Measurements from ENCODE around the gene KCTD17. TPM values are rescaled to one million over a fixed set of nuclear protein-coding genes. Genes with fewer than 3 reads are reported as not detected.

Gene KCTD17
- total RNA-seq, 2 donors from 2014 or later: 30.5 to 43.8 TPM

DNA sequence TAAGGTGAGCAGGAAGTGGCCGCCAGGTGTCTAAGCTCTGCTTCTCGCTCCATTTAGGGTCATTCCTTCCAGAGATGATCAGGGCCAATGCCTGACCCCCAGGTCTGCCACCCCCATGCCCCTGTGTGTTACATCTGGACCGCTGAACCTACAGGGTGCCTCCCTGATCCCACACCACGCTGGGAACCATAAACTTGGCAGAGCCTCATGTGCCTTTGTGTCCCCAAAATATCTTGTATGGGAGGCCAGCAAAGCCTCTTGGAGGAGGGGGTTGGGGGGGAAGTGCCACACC lies 36.0 kb upstream of the KCTD17 start:
- Mint-ChIP-seq H3K9me3 (no peaks in the 10 kb centered on the region), H3K36me3 (no peaks in the 10 kb centered on the region), H3K27ac (no peak overlapping the region), H3K27me3 (no peaks in the 10 kb centered on the region), H3K4me1 (ENCODE audit: low read depth in 2 of 2) (peaks cover 0 to 3% of the 10 kb centered on the region in 2 donors), H3K4me3 (no peak overlapping the region)
- peak; percentile 50 for DNase-seq (ENCODE audit: low spot score)
- no peak for ATAC-seq

- H3K27ac Mint-ChIP-seq: no peak overlapping the region
- ATAC-seq: no peak
- no peak overlapping the region for H3K4me3 Mint-ChIP-seq
- H3K9me3 Mint-ChIP-seq: no peaks in the 10 kb centered on the region
- H3K4me1 Mint-ChIP-seq (ENCODE audit: low read depth in 2 of 2): peaks cover 0 to 5% of the 10 kb centered on the region in 2 donors
- DNase-seq (ENCODE audit: low spot score): peak; percentile 35
- no peaks in the 10 kb centered on the region for H3K36me3 Mint-ChIP-seq
- H3K27me3 Mint-ChIP-seq: no peaks in the 10 kb centered on the region
These were observed 35.2 kb upstream of the KCTD17 start for GRCh38 chr22:37016134-37016910.

- ATAC-seq (no peak), DNase-seq (ENCODE audit: low spot score) (no peak)
- no peaks in the 10 kb centered on the region for H3K27me3 Mint-ChIP-seq
- no peak overlapping the region for H3K27ac Mint-ChIP-seq
- H3K4me3 Mint-ChIP-seq: no peak overlapping the region
- H3K9me3 Mint-ChIP-seq: no peaks in the 10 kb centered on the region
- H3K4me1 Mint-ChIP-seq (ENCODE audit: low read depth in 2 of 2): peaks cover 7 to 8% of the 10 kb centered on the region in 2 donors
- no peaks in the 10 kb centered on the region for H3K36me3 Mint-ChIP-seq
These were observed 34.2 kb upstream of the KCTD17 start for GRCh38 chr22:37017356-37017755.

GRCh38 chr22:37018086-37018814 lies 33.3 kb upstream of the KCTD17 start:
- ATAC-seq (no peak), DNase-seq (ENCODE audit: low spot score) (peak; percentile 55)
- H3K27ac Mint-ChIP-seq: peak overlapping the region in 1 of 2 donors; percentile 47
- H3K27me3 Mint-ChIP-seq: no peaks in the 10 kb centered on the region
- H3K4me1 Mint-ChIP-seq (ENCODE audit: low read depth in 2 of 2): peaks cover 8% of the 10 kb centered on the region in 2 donors
- H3K9me3 Mint-ChIP-seq: no peaks in the 10 kb centered on the region
- peak overlapping the region; percentile 83 for H3K4me3 Mint-ChIP-seq
- no peaks in the 10 kb centered on the region for H3K36me3 Mint-ChIP-seq

DNA sequence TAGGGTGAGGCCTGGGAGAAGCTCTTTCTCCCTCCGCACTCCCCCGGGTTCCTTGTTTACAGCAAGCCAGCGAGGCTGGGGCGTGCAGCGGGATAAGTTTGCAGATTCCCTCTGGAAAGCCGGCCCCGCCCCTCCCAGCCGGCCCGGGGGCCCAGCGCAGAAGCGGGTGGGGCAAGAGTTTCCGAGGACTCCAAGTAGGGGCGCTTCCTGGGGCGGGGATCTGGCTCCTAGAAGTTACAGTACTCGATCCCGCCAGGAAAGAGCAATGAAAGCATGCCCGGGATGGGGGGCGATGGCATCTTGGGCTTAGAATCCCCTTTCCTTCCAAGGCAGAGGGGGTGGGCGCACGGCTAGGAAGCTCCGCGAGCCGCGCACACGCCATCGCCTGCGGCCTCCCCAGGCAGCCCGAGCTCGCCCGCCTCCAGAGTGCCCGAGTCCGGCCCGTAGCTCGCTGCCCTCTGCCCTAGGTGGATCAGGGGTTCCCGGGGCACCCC lies 32.7 kb upstream of the KCTD17 start:
- no peak for DNase-seq (ENCODE audit: low spot score)
- peak; percentile 37 to 67 for ATAC-seq

DNA sequence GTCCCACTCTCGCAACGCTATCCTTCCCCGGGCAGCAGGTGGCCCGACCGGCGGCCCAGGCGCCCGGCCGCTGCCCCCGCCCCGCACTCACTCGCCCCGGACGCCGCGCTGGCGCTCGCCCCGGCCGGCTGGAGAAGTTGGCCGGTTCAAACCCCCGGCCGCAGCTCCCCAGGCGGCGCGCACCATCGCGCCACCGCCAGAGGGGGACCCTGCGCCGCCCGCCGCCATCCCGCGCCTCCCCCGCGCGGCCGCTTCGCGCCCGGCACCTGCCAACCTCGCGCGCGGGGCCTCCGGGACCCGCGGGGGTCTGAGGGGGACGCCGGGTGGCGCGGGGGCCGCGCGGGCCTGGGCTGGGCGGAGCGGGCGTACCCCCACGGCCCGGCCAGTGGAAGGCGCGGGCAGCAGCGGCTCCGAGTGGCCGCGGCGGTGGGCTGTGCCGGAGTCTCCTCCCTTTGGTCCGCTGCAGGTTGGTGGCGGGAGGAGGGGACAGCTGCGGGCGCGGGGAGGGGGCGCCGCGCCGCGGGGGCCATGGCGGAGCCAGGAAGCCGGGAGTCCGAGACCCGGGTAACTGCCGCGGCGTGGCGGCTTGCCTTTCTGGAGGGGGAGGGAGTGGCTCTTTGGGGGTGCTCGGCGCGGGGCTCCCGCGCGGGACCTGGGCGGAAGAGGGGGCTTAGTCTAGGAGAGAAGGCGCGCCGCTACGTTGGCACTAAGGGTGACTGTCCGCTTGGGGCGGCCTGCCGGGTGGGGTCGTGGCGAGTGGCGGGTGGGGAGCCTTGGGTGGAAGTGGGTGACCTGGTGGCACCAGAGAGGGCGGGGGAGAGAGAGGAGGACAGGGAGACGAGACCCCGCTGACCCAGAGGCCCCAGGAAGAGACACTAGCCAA lies 32.0 kb upstream of the KCTD17 start, which contains the start of the genes MPST and TST:
TSS of gene MPST (plus strand) at position 434 of the 883 bp plus-strand sequence. CDS start at position 529, 95 bp downstream.
TSS of gene TST (minus strand) at position 139 of the 883 bp plus-strand sequence. CDS start 715 bp downstream, outside the sequence.
- Mint-ChIP-seq H3K4me3 (peak within 1 kb of the TSS; percentile 86), H3K27me3 (no peaks in the 10 kb centered on the region), H3K27ac (peak within 1 kb of the TSS; percentile 67 to 78), H3K36me3 (no peaks in the 10 kb centered on the region), H3K9me3 (no peaks in the 10 kb centered on the region), H3K4me1 (ENCODE audit: low read depth in 2 of 2) (peaks cover 8% of the 10 kb centered on the region in 2 donors)
- ATAC-seq: peak; percentile 92
- DNase-seq (ENCODE audit: low spot score): peak; percentile 75

More for the DNA sequence above, 32.7 kb upstream of the KCTD17 start:
- Mint-ChIP-seq H3K9me3 (no peaks in the 10 kb centered on the region), H3K36me3 (no peaks in the 10 kb centered on the region), H3K4me1 (ENCODE audit: low read depth in 2 of 2) (peaks cover 8% of the 10 kb centered on the region in 2 donors), H3K27me3 (no peaks in the 10 kb centered on the region), H3K4me3 (peak overlapping the region; percentile 83), H3K27ac (peak overlapping the region in 1 of 2 donors; percentile 47)

DNA sequence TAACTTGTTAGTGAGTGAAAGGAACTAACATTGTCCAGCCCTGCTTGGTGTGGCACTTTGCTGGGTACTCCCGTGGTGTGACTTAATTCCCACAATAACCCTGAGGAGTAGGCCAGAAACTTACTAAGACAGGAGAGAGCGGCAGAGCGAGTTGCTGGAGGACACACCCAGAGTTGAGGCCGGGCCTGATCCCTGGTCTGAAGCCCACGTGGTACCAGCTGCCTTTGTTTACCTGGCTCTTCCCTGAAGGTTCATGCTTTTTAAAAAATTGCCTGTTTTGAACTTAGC lies 31.4 kb upstream of the KCTD17 start:
- Mint-ChIP-seq H3K9me3 (no peaks in the 10 kb centered on the region), H3K4me3 (peak overlapping the region; percentile 86), H3K36me3 (no peaks in the 10 kb centered on the region), H3K4me1 (ENCODE audit: low read depth in 2 of 2) (peaks cover 12% of the 10 kb centered on the region in 2 donors), H3K27ac (peak overlapping the region; percentile 67 to 78), H3K27me3 (no peaks in the 10 kb centered on the region)
- DNase-seq (ENCODE audit: low spot score) (no peak), ATAC-seq (peak in 1 of 2 donors; percentile 4)

DNA sequence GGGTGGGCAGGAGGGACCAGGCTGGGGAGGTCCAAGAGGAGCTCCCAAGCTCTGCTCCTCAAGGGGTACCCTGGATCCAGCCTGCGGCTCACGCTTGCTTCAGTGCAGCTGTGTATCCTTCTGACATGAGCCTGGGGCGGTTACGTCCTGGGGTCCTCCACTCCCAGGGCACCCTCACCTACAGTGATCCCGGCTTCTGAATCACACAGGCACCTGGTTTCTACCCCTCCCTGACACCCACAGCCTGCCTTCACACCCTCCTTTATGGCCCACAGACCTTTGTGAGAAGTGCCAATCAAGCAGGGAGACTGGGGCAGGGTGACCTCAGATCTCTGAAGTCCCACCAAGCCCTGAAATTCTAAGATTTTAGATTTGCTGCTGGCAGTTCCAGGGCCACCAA lies 30.5 kb upstream of the KCTD17 start:
- Mint-ChIP-seq H3K4me3 (no peak overlapping the region), H3K9me3 (no peaks in the 10 kb centered on the region), H3K27ac (no peak overlapping the region), H3K36me3 (no peaks in the 10 kb centered on the region), H3K4me1 (ENCODE audit: low read depth in 2 of 2) (peaks cover 12 to 14% of the 10 kb centered on the region in 2 donors), H3K27me3 (no peaks in the 10 kb centered on the region)
- no peak for ATAC-seq
- no peak for DNase-seq (ENCODE audit: low spot score)

DNA sequence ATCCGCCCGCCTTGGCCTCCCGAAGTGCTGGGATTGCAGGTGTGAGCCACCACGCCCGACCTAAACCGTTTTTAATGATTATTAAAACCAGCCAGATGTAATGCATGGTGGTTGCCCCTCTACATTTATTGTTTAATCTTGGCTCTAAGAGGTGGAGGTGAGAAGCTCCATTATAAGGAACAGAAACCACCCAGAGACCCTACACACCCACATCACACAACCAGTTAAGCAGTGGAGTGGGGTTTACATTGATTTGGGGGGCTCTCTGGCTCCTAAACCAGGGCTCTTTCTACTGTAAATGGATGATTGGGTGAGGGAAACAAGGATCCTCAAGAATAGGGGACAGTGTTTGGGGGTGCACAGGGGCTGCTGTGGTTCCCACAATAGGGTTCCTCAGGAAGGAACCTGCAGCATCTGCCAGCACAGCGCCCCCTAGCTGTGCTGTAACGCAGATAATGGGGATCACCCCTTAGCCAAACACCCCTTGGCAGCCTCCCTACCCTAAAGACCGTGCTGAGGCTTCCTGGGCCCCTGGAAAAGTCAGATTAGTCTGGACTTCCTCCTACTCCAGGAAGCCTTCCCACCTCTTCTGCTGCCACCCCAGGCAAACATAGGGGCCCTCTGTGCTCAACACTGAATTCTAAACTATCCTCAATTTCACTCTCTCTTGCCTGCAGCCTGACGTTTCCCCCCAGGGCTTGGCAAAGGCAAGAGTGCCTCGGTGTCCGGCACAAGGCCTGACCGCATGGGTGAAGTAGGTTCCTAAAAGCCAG lies 29.6 kb upstream of the KCTD17 start:
- ATAC-seq: no peak
- H3K36me3 Mint-ChIP-seq: no peaks in the 10 kb centered on the region
- no peaks in the 10 kb centered on the region for H3K9me3 Mint-ChIP-seq
- H3K4me1 Mint-ChIP-seq (ENCODE audit: low read depth in 2 of 2): peaks cover 12 to 14% of the 10 kb centered on the region in 2 donors
- no peak for DNase-seq (ENCODE audit: low spot score)
- H3K27me3 Mint-ChIP-seq: no peaks in the 10 kb centered on the region
- H3K27ac Mint-ChIP-seq: no peak overlapping the region
- H3K4me3 Mint-ChIP-seq: peak overlapping the region; percentile 47

DNA sequence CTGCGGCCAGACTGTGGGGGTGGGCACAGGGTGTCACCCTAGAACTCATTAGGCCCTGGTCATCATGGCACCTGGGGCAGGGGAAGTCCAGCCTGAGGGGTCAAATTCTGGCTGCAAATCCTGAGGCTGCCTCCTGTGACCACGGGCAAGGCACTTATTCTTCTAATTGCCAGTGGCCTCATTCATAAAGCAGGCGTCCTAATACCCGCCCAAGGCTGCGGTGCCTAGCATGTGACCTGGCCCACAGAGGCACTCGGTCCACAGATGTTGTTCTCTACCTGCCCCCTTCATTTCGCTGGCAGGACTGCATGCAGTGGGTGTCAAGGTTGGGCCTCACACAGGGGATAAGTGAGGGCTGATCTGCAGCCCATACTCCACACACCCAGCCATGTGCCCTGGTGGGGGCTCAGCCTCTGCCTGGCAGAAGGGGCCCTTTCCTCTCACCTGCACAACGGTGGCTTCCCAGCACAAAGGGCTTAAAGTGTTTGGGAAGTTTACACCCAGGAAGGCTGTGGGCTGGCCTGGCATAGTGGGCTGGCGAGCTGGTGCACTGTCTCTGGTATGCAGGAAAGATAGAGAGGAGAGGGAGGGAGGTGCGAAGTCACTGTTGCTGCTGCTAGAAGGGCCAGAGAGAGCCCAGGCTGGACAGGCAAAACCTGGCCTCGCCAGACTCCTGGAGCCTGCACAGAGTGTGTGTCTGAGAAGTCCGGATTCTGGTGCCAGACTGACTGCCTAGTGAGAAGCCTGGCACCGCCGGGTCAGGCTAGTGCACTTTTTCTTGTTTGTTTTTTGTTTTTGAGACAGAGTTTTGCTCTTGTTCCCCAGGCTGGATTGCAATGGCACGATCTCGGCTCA lies 28.8 kb upstream of the KCTD17 start:
- Mint-ChIP-seq H3K4me1 (ENCODE audit: low read depth in 2 of 2) (peaks cover 12 to 14% of the 10 kb centered on the region in 2 donors), H3K27me3 (no peaks in the 10 kb centered on the region), H3K9me3 (no peaks in the 10 kb centered on the region), H3K27ac (no peak overlapping the region), H3K36me3 (no peaks in the 10 kb centered on the region), H3K4me3 (no peak overlapping the region)
- DNase-seq (ENCODE audit: low spot score) (no peak), ATAC-seq (no peak)

DNA sequence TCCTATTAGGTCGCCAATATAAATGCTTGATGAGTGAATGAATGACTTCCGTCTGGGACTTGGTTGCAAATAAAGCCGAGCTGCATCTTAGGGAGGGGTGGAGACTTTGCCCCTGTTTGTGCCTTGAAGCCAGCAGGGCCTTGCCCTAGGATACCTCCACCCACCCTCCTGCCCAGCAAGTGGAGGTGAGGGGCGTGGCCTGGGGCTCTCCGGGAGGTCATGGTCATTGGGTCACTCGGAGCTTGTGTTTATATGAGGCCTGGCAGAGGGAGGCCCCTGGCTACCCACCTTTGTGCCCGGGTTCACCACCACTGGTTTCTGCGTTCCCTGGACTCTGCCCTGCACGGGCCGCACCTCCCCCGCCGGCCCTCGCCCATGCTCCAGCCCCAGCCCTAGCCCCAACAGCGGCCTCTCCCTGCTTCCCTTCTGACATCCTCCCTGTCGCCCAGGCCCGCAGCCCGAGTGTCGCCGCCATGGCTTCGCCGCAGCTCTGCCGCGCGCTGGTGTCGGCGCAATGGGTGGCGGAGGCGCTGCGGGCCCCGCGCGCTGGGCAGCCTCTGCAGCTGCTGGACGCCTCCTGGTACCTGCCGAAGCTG lies 27.7 kb upstream of the KCTD17 start:
- Mint-ChIP-seq H3K4me1 (ENCODE audit: low read depth in 2 of 2) (peaks cover 10 to 14% of the 10 kb centered on the region in 2 donors), H3K4me3 (no peak overlapping the region), H3K27ac (no peak overlapping the region), H3K9me3 (no peaks in the 10 kb centered on the region), H3K27me3 (no peaks in the 10 kb centered on the region), H3K36me3 (no peaks in the 10 kb centered on the region)
- no peak for DNase-seq (ENCODE audit: low spot score)
- no peak for ATAC-seq
